ENCODE measurements around the gene ARHGAP32. TPM values are rescaled to one million over a fixed set of nuclear protein-coding genes. Genes with fewer than 3 reads are reported as not detected.

ARHGAP32 gene
- total RNA-seq (2022; extraction: Qiagen RNA extraction) = 2.8 to 4.9 TPM (median 4.0 TPM) in 5 replicates

DNA sequence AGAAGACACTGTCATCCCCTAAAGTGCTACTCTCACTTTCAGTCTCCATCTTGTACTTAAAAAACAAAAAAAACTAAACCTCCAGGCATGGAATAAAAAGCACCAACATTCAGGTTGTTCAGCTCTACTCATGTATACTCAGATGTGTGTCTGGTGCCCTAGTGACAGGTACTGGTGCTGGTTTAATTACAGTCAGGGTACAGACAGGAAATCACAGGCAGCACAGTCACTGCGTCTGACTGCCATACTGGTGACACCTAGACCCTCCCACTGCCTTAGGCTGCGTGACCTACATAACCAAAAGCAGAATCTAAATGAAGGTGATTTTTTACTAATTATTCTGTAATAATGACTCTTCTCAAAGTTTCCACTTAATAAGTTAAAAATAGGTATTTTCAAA is at the start of gene ARHGAP32:
Gene ARHGAP32, minus strand, starts transcription at position 176 of the 400 bp plus-strand sequence. Its CDS starts 127 bp downstream, at position 49.

DNA sequence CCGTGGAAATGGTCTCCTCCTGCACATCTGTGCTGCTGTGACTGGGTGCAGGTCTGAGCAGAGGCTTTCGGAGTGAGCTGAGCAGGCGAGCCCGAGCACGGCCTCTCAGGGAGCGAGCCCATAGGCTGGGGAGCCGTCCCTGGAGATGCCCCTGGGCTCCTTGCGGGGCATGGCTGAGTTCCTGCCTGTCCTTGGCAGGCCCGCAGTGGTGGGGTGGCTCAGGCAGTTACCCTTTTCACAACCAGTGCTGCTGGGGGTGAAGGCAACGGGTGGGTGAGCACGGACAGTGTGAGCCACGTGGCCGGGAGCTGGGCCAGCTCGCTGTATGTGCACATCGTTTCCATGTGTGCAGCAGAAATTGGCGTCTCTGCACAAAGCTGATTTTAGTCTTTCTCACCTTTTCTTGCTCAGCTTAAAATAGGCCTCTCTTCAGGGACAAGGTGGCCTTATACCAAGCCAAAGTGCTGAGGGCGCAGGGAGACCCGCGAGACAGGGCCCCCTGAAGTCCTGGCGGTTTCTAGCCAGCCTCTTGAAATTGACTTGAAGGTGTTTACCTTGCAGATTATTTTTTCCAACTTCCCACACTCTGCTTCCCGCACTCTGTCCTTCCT is 249.2 kb downstream of the ARHGAP32 start, which contains the start of gene TP53AIP1:
Gene TP53AIP1, minus strand, starts transcription at position 55 of the 611 bp plus-strand sequence. CDS start 5,053 bp downstream, outside the sequence.

Other genes with a start within 250 kb of the ARHGAP32 start
- 0.06 TPM in 1 of 5 replicates, not detected in the others for gene TP53AIP1, start 249.5 kb downstream of the ARHGAP32 start, total RNA-seq (2022; extraction: Qiagen RNA extraction)
- not detected in 5 replicates for gene BARX2, start 183.5 kb upstream of the ARHGAP32 start, total RNA-seq (2022; extraction: Qiagen RNA extraction)